GM21526 (cell line): Measurements from ENCODE around the gene NKAIN1.
"Not testable (repeated sequence)": the region's sequence is repeated elsewhere in the genome, so short reads cannot be mapped to it uniquely, and the experiment has no call there.

Experiments used
- ATAC-seq: cut with Tn5 transposase; IDR thresholded peaks from one replicate; pipeline ENCODE4 v1.9.1; 2021; ENCODE audit warnings: moderate library complexity; ENCODE audit not compliant: unreplicated experiment, low FRiP score

The NKAIN1 gene

GRCh38 chr1:31198600-31198999 is 41.1 kb downstream of the NKAIN1 start:
- ATAC-seq = no peak

DNA sequence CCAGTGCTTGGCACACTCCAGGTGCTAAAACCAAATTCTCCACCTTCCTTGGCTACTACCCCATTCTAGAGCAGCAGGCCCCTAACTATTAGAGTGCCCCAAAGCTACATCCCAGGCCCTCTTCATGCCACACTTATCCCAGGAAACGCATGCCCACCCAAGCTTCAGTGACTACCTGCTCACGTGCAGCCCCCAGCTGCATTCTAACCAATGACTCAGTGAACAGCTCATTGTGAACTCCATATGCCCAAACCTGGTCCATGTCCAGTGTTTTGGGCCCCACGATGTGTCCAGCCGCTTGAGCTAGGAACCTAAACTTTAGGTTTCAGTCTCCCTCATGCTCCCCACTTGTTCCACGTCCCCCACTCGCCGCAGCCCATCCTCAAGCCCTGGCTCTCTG is 41.5 kb downstream of the NKAIN1 start:
- no peak for ATAC-seq

DNA sequence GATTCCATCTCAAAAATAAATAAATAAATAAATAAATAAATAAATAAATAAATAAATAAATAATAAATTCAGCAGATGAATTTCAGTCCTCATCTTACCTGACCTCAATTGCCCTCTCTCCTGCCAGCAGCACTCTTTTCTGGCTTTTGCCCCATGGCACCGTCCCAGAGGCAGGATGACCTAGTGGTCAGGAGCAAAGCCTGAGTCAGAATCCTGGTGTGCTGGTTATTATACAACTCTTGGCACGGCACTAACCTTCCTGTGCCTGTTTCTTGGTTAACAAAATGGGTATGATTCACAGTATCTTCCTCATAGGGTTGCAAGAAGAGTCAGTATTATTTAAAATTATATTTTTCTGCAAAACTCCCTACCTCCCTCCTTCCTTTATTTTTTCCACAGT is 43.0 kb downstream of the NKAIN1 start:
- ATAC-seq = no peak

GRCh38 chr1:31195267-31195666 is 44.4 kb downstream of the NKAIN1 start:
- not testable (repeated sequence) for ATAC-seq

- ATAC-seq = no peak
Observed at GRCh38 chr1:31193729-31194128, 46.0 kb downstream of the NKAIN1 start.

GRCh38 chr1:31191281-31191680 is 48.4 kb downstream of the NKAIN1 start:
- ATAC-seq = no peak

DNA sequence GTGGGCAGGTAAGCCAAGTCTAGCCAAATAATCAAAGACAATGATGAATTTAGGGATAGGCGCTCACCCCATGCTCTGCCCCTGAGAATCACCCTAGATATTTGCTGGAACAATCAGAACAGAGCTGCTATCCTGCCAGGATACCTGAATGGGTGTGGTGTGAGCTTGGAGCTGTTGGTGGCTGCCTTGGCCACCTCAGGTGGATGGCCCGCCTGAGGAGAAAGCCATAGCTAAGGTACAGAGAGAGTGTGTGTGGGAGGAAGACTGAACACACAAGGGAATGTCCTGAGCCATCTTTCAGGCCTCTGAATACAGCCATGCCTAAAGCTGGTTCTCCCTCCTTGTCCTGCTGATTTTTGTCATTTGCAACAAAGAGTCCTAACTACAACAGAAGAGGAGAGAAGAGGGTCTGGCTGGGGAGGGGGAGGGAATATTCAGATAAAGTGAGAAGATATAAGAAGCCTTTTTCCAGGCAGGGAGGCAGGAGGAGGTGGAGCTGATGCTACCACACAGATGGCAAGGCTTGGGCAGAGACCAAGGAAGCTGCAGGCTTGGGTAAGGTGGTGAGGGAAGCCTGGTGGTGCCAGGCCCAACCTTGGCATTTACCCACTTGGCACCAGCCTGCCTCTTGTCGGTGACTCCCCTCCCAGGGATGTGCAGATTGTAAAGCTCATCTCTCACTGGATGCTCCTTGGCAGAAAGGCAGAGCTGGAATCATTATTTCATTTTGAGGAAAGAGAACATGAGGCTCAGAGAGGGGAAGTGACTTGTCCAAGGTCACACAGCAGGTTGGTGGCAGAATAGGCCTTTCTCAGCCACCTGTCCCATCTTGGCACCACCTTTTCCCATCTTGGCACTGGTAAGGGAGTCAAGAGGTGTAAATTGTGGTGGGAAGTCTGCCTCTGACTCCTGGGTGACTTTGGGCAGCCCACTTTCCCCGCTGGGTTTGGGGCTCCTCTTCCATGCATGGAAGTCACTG is 49.7 kb downstream of the NKAIN1 start:
- ATAC-seq = no peak

DNA sequence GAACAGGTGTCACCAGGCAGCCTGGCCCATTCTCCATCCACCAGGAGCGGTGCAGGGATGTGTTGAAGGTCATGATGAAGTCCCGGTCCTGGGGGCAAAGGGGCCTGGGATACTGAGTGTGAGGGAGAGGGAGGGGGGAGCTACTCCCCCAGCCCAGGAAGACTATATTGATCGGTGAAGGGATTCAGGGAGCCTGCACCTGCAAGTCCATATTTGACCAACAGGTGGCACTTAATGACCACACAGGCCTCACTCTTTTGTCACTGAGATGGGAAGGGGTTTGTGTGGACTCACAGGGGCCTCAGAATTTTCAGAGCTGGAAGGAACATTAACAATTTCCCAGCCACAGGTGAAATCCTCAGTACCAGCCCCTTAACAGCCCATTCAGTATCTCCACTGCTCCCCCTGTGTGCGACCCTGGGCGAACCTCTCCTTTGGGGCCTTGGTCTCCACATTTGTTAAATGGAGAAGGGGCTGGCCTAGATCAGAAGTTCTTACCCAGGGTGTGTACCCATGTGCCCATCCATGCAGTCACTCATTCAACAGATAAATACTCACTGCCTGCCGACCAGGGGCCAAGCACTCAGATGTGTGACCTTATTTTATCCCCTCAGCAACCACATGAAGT is 55.6 kb downstream of the NKAIN1 start:
- ATAC-seq = no peak

- no peak for ATAC-seq
Observed at GRCh38 chr1:31183126-31183525, 56.6 kb downstream of the NKAIN1 start.

GRCh38 chr1:31182352-31182751 is 57.3 kb downstream of the NKAIN1 start:
- ATAC-seq = no peak

- no peak for ATAC-seq
Observed at GRCh38 chr1:31181515-31182343, 58.0 kb downstream of the NKAIN1 start.

DNA sequence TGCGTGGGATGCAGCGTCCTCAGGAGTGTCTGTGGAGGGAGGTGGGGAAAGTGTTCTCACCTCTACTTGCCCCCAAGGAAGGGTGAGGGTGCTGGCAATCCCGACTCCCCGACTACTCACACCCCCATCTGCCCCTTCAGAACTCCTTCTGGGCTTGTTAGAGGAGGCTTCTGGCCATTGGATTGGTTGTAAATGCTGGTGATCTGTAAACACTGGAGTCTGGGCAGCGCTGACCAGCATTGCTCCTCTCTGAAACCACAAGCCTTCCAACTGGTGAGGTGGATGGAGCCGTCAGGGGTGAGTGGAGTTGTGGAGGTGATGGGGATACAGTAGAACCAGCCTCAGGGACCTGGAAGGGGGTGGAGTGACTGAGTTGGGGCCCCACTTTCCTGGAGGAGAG is 59.3 kb downstream of the NKAIN1 start:
- no peak for ATAC-seq

DNA sequence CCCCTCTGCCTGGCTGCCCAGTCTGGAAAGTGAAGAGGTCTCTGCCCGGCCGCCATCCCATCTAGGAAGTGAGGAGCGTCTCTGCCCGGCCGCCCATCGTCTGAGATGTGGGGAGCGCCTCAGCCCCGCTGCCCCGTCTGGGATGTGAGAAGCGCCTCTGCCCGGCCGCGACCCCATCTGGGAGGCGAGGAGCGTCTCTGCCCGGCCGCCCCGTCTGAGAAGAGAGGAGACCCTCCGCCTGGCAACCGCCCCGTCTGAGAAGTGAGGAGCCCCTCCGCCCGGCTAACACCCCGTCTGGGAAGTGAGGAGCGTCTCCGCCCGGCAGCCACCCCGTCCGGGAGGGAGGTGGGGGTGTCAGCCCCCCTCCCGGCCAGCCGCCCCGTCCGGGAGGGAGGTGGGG is 63.4 kb downstream of the NKAIN1 start:
- not testable (repeated sequence) for ATAC-seq

DNA sequence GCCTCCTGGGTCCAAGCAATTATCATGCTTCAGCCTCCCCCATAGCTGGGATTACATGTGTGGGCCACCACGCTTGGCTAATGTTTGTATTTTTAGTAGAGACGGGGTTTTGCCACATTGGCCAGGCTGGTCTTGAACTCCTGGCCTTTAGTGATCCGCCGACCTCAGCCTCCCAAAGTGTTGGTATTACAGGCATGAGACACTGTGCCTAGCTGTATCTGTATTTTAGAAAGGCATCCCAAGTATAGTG is 69.3 kb downstream of the NKAIN1 start:
- no peak for ATAC-seq

- ATAC-seq = no peak
Observed at GRCh38 chr1:31166462-31166861, 73.2 kb downstream of the NKAIN1 start.

- ATAC-seq = no peak
Observed at GRCh38 chr1:31164291-31164690, 75.4 kb downstream of the NKAIN1 start.

DNA sequence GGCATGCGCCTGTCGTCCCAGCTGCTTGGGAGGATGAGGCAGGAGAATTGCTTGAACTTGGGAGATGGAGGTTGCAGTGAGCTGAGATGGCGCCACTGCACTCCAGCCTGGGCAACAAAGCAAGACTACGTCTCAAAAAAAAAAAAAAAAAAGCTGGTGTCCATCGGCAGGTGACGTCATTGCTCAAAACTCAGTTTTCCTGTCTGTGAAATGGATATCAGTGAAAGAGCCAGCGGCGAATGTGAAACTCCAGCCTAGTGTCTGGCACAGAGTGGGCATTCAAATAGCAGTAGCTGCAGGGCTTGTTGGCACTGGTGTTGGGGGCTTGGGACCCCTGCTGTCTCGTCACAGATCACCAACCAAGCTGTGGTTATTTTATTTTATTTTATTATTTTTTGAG is 75.8 kb downstream of the NKAIN1 start:
- ATAC-seq = no peak

DNA sequence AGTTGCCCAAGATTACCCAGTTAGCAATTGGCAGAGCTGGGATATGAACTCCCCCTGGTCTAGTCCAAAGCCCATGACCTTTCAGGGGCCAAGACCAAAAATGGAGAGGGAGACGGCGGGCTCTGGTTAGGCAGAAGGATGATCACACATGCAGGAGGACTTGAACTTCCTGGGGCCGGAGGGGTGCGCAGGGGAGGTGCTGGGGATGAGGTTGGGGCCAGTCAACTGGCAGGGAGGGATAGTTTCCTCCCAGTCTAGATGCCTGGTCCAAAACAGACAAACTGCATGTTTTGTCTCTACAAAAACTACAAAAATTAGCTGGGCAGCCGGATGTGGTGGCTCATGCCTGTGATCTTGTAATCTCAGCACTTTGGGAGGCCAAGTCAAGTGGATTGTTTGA is 78.1 kb downstream of the NKAIN1 start:
- ATAC-seq = no peak

- ATAC-seq = no peak
Observed at GRCh38 chr1:31159869-31160611, 79.6 kb downstream of the NKAIN1 start.

- no peak for ATAC-seq
Observed at GRCh38 chr1:31159323-31159722, 80.4 kb downstream of the NKAIN1 start.
